Activated T-helper 9 cell treated with anti-CD3 and anti-CD28 coated beads, Interleukin-2, amount 50 U/mL, for 16 hours (primary cell): ENCODE measurements around the gene MAGEC3.
"Not testable (repeated sequence)": the region's sequence is repeated elsewhere in the genome, so short reads cannot be mapped to it uniquely, and the experiment has no call there.

Experiments
- DNase-seq: peaks from one replicate; pipeline ENCODE4 v3.0.0-alpha.2; 2020; ENCODE audit warnings: low read depth

Gene MAGEC3, protein sequence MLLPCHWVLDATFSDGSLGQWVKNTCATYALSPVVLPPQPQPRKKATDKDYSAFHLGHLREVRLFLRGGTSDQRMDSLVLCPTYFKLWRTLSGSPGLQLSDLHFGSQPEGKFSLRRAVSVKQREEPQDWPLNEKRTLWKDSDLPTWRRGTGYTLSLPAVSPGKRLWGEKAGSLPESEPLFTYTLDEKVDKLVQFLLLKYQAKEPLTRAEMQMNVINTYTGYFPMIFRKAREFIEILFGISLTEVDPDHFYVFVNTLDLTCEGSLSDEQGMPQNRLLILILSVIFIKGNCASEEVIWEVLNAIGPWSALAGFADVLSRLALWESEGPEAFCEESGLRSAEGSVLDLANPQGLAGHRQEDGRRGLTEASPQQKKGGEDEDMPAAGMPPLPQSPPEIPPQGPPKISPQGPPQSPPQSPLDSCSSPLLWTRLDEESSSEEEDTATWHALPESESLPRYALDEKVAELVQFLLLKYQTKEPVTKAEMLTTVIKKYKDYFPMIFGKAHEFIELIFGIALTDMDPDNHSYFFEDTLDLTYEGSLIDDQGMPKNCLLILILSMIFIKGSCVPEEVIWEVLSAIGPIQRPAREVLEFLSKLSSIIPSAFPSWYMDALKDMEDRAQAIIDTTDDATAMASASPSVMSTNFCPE

DNA sequence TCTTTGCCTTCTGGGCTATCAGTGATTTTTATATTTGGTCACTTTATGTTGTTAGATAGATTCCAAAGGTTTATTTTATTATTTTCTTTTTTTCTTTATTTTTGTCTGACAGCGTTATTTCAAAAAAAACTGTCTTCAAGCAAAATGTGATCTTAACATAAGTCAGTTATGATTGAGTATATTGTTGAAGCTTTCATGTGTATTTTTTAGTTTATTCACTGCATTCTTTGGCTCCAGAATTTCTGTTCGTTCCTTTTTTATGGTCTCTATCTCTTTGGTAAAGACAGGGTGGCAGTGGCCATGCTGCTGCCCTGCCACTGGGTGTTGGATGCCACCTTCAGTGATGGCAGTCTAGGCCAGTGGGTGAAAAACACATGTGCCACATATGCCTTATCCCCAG lies at the start of gene MAGEC3:
Gene MAGEC3 (plus strand): TSS at position 301 of the 400 bp plus-strand sequence. CDS start 0 bp downstream, at position 301.
- no peak for DNase-seq

- DNase-seq: no peak
These were observed 46.3 kb upstream of the MAGEC3 start for GRCh38 chrX:141791856-141792255.

DNA sequence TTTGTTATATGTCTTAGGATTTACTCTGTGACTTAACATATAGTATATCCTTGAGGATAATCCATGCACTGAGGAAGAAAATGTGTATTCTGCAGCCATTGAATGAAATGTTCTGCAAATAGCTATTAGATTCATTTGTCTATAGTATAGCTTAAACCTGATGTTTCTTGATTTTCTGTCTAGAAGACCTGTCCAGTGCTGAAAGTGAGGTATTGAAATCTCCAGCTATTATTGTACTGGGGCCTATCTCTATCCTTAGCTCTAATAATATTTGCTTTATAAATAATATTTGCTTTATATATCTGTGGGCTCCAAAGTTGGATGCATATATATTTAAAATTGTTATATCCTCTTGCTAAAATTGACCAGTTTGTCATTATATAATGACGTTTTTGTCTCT lies 26.7 kb upstream of the MAGEC3 start:
- DNase-seq: no peak

GRCh38 chrX:141814213-141814857 lies 23.8 kb upstream of the MAGEC3 start:
- no peak for DNase-seq

GRCh38 chrX:141815904-141816303 lies 22.2 kb upstream of the MAGEC3 start:
- DNase-seq: no peak

DNA sequence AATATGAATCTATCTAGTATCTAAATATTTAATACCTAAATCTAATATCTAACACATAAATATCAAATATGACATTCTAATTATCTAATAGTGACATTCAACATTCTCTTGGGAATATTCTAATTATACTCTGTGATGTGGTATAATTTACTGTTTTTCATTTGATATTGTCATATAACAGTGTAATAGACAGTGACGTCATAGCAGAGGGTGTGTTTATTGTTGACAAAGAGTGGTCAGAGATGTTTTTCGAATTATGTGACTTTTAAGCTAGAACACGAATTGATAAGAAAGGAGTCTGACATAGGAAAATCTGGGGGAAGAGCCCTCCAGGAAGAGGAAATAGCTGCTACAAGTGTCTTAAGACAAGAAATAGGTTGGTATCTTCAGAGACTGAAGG lies 5.9 kb upstream of the MAGEC3 start:
- DNase-seq: no peak

GRCh38 chrX:141839856-141840255 lies 1.7 kb downstream of the MAGEC3 start:
- no peak for DNase-seq

DNA sequence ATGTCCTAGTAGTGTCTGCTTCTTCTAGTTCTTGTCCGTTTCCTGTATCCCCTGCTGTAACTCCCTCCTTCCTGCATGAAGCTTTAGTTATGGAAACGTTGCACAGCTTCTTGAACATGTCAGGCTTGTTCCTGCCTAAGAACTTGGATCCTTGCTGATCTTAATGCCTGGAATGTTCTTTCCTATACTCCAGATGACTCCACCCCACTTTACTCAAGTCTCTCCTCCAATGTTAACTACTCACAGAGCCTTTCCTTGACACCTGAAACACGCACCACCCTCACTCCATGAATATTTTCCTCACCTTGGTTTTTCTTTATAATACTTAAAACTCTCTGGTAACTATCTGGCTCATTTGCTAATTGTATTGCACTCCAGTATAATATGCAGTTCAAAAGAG lies 19.4 kb downstream of the MAGEC3 start:
- DNase-seq: no peak

GRCh38 chrX:141879616-141880015 lies 41.5 kb downstream of the MAGEC3 start:
- no peak for DNase-seq

DNA sequence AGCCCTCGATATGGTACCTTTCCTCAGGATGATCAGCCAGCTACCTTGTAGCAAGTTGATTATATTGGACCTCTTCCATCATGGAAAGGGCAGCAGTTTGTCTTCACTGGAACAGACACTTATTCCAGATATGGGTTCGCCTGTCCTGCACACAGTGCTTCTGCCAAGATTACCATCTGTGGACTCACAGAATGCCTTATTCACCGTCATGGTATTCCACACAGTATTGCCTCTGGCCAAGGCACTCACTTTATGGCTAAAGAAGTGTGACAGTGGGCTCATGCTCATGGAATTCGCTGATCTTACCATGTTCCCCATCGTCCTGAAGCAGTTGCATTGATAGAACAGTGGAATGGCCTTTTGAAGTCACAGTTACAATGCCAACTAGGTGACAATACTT lies 50.7 kb downstream of the MAGEC3 start:
- DNase-seq: not testable (repeated sequence)

DNA sequence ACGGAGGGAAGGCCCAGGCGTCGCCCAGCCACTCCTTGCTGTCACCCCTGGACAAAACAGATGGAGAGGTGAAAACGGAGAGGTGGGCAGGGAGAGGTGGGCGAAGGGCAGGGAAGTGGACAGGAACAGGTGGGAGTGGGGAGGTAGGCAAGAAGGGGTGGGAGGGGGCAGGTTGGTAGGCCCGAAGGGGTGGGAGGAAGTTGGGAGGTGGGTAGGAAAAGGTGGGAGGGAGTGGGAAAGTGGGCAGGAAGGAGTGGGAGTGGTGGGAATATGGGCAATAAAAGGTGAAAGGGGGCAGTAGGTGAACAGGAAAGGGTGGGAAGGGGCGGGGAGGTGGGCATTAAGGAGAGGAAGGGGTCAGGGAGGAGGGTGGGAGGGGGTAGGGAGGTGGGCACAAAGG lies 56.6 kb downstream of the MAGEC3 start:
- DNase-seq: no peak

DNA sequence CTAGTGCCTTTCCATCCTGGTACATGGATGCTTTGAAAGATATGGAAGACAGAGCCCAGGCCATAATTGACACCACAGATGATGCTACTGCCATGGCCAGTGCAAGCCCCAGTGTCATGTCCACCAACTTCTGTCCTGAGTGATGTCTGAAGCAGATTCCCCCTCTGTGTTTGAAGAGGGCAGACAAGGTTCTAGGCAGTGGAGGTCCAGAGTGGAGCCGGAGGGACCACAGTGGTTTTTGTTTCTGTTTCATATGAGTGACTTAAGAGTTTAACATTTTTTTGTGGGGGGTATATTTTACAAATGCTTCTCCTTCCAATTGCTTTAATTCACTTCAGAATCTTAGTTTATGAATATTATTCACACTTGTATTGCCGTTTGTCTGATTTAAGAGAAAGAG lies 59.6 kb downstream of the MAGEC3 start:
- DNase-seq: no peak

- no peak for DNase-seq
These were observed 64.2 kb downstream of the MAGEC3 start for GRCh38 chrX:141902366-141902765.

- no peak for DNase-seq
These were observed 65.5 kb downstream of the MAGEC3 start, which contains the start of gene MAGEC1 for GRCh38 chrX:141903400-141904155. Gene MAGEC1, plus strand, starts transcription at chrX:141903894. Its CDS starts 1,179 bp downstream, at chrX:141905073.

GRCh38 chrX:141904262-141904661 lies 66.1 kb downstream of the MAGEC3 start:
- DNase-seq: no peak

GRCh38 chrX:141917801-141918200 lies 79.7 kb downstream of the MAGEC3 start:
- DNase-seq: no peak

DNA sequence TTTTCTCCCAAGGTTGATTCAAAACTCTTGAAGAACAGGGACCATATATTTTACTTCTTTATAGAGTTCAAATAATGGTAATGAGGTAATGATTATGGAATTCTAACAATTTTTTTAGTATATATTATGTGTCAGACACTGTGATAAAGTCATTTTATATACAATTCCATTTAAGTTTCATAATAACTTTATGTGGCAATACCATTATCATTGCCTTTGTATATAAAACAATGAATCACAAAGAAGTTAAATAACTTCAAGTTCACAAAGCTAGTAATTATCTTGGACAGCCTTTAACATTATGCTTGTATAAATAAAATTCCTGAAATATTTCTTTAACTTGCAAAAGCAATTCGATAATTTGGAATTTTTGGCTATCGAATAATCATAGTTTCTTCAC lies 86.2 kb downstream of the MAGEC3 start:
- no peak for DNase-seq

- DNase-seq: no peak
These were observed 90.3 kb downstream of the MAGEC3 start for GRCh38 chrX:141928432-141928831.

DNA sequence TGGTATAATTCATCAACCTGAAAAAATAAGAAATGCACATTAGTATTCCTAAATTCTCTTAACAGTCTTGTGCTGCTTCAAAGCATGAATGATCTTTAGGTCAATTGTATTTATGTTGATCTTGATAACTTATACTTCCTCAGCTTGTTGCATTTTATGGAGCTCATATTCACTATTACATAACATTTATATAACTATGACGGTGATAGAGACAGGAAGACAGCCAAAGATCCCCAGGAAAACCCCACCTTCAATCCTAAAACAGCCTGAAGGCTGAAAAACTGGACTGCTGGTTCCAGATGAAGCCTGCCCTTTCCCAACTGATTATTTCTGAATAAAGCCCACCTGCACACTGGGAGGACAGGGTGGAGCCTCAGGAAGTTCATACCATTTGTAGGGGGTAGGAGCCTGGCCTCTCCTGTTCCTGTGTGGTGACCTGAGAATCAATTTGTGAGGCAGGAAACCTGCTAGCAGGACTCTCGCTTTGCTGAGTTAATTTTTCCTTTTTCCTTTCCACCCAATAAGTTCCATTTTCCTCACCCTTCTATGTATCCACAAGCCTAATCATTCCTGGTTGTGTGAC lies 96.0 kb downstream of the MAGEC3 start:
- no peak for DNase-seq

- DNase-seq: no peak
These were observed 97.5 kb downstream of the MAGEC3 start for GRCh38 chrX:141935645-141936044.

DNA sequence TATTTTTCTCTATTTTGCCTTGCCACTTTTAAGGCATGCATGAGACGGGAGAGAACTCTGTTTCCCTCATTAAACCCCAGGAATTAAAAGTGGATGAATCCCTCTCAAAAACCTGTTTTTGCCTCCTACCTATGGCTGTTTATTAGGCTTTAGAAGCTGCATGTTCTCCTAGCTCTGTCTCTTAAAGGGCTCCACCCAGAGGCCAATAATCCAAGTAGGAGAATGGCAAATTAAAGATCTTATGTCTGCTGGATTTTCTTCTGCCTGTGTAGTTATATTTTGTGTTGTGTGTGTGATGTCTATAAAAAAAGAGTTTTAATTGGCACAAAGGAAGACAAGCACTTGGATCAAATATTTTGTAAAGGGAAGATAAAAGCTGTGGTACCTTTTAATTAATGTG lies 98.0 kb downstream of the MAGEC3 start:
- DNase-seq: no peak

- DNase-seq: no peak
These were observed 103.1 kb downstream of the MAGEC3 start for GRCh38 chrX:141941234-141941633.
